MV-4-11 (cell line): ENCODE results near the gene WDR6.
"Not testable (repeated sequence)": the region's sequence is repeated elsewhere in the genome, so short reads cannot be mapped to it uniquely, and the experiment has no call there.

Source experiments
- DNase-seq: peaks from one replicate; lab custom pipeline; 2025; lab: John Stamatoyannopoulos, UW

The WDR6 gene

GRCh38 chr3:48990636-48991469 lies 16.3 kb upstream of the WDR6 start:
- DNase-seq, result peak; percentile 3

GRCh38 chr3:48991851-48992545 lies 15.2 kb upstream of the WDR6 start:
- no peak for DNase-seq

- no peak for DNase-seq
Measured at GRCh38 chr3:48993834-48994233, 13.4 kb upstream of the WDR6 start.

GRCh38 chr3:48996640-48997039 lies 10.6 kb upstream of the WDR6 start:
- DNase-seq, result no peak

- no peak for DNase-seq
Measured at GRCh38 chr3:48997102-48997635, 10.0 kb upstream of the WDR6 start.

- DNase-seq, result no peak
Measured at GRCh38 chr3:48997714-48998637, 9.2 kb upstream of the WDR6 start.

- no peak for DNase-seq
Measured at GRCh38 chr3:48999085-48999858, 7.9 kb upstream of the WDR6 start.

GRCh38 chr3:49001155-49001554 lies 6.0 kb upstream of the WDR6 start:
- no peak for DNase-seq

- no peak for DNase-seq
Measured at GRCh38 chr3:49004352-49005302, 2.6 kb upstream of the WDR6 start.

- DNase-seq, result no peak
Measured at GRCh38 chr3:49005303-49005680, 1.9 kb upstream of the WDR6 start.

GRCh38 chr3:49005998-49006397 lies 1.2 kb upstream of the WDR6 start:
- no peak for DNase-seq

- no peak for DNase-seq
Measured at GRCh38 chr3:49006408-49007067, 653 bp upstream of the WDR6 start.

- DNase-seq, result peak; percentile 84
Measured at GRCh38 chr3:49007771-49008528, 759 bp downstream of the WDR6 start.

- DNase-seq, result not testable (repeated sequence)
Measured at GRCh38 chr3:49008627-49009026, 1.4 kb downstream of the WDR6 start.

- DNase-seq, result no peak
Measured at GRCh38 chr3:49009396-49009795, 2.2 kb downstream of the WDR6 start.

GRCh38 chr3:49012441-49013017 lies 5.3 kb downstream of the WDR6 start:
- DNase-seq, result no peak

- no peak for DNase-seq
Measured at GRCh38 chr3:49013113-49013737, 6.0 kb downstream of the WDR6 start.
